Choroid plexus epithelial cell (primary cell): ENCODE measurements around the gene HSPH1.

Experiments
- DNase-seq: peaks from one replicate; pipeline ENCODE4 v3.0.0-alpha.2; 2010; ENCODE audit warnings: low read depth
- H3K4me3 ChIP-seq: 2 replicates; pipeline ENCODE4 v1.5.1; 2011; ENCODE audit warnings: low read depth, mild to moderate bottlenecking, control low read depth, low read length, moderate library complexity
- TF ChIP-seq, protein P1 (sequence below): conservative IDR thresholded peaks from 2 replicates; pipeline ENCODE4 v1.5.1; 2011; ENCODE audit warnings: low read depth, mild to moderate bottlenecking, control low read depth, inconsistent platforms, low read length, moderate library complexity

HSPH1 gene

DNA sequence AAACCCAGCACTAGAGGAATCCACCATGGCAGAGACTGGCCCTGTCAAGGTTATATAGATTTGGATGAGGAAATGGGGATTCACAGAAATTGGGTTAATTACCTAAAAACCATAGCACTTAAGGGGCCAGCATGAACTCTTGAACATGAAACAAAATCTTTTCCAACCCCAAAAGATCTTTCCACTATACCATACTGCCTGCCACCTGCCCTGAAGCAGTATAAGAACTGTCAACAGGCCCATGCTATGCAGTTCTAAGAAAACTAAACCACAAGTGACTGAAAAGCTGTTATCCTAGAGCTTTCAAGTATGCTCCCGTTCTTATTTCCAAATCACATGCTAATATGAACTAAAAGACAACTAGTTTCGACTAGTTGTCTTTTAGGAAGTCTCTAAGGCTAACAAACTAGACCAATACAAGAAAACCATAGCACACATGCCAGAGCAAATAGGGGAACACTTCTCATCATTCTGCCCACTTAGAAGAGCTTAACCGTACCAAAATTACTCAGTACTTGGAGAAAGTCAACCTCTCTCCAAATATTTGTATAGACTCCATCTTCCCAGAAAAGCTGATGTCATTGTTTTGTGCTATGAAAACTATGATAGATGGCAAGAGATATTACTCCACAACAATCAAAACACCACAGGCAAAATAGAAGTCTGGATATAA lies 27.5 kb downstream of the HSPH1 start:
- H3K4me3 ChIP-seq: no peak overlapping the region
- TF ChIP-seq, protein P1, sequence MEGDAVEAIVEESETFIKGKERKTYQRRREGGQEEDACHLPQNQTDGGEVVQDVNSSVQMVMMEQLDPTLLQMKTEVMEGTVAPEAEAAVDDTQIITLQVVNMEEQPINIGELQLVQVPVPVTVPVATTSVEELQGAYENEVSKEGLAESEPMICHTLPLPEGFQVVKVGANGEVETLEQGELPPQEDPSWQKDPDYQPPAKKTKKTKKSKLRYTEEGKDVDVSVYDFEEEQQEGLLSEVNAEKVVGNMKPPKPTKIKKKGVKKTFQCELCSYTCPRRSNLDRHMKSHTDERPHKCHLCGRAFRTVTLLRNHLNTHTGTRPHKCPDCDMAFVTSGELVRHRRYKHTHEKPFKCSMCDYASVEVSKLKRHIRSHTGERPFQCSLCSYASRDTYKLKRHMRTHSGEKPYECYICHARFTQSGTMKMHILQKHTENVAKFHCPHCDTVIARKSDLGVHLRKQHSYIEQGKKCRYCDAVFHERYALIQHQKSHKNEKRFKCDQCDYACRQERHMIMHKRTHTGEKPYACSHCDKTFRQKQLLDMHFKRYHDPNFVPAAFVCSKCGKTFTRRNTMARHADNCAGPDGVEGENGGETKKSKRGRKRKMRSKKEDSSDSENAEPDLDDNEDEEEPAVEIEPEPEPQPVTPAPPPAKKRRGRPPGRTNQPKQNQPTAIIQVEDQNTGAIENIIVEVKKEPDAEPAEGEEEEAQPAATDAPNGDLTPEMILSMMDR: no peak
- DNase-seq: no peak

DNA sequence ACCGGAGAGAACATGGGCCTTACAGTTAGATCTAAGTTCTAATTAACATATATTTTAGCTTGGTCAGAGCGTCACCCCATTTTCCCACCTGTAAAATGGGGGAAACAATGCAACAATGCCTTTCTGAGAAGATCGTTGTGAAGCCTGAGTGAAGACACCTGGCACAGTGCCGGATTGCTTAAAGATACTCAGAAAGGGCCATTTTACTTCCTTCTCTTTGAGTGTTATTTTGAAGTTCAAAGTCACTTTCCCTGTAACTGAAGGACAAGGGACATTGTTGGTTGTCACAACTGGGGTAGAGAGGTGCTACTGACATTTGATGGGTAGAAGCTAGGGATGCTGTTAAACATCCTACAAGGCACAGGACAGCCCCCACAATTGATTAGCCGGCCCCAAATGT lies 28.1 kb downstream of the HSPH1 start:
- no peak for DNase-seq
- no peak overlapping the region for H3K4me3 ChIP-seq
- TF ChIP-seq, protein P1: no peak

DNA sequence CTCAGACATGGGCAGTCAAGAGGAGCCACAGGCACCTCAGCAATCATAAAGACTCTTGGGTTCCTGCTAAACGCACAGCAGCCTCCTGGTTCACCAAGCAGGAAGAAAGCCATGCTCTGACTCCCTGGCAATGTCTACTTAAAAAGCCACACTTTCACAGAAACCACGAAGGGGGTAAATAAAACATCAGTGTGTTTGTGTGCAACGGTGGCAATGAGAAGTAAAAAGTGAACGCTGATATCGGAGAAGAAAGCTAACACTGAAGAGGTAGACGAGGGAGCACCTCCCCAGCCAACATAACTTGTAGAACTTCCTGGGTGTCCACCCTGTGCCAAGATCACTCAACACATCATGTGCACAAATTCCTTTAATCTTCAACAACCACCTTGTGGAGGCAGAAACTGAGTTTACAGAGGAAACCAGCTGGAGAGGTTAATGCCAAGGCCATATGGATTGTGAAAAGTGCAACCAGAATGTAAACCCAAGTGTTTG lies 30.2 kb downstream of the HSPH1 start:
- no peak overlapping the region for H3K4me3 ChIP-seq
- no peak for DNase-seq
- TF ChIP-seq, protein P1: no peak

DNA sequence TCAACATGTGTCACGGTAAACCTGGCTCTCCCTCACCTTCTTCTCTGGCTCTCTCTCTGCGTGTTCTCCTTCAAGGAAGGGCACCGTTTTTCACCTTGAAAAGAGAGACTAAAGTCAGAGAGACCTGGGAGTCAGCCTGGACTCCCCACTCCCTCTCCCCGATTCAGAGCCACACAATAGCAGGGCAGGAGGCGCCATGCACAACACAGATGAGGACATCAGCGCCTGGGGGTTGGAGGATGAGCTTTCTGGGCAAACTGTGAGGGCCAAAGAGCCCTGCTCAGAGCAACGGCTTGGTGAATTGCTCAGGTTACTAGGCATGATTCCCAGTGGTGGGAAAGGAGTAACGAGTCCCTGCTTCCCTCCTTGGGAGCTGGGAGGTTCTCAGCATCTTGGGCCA lies 32.3 kb downstream of the HSPH1 start:
- DNase-seq: no peak
- TF ChIP-seq, protein P1: no peak
- no peak overlapping the region for H3K4me3 ChIP-seq

DNA sequence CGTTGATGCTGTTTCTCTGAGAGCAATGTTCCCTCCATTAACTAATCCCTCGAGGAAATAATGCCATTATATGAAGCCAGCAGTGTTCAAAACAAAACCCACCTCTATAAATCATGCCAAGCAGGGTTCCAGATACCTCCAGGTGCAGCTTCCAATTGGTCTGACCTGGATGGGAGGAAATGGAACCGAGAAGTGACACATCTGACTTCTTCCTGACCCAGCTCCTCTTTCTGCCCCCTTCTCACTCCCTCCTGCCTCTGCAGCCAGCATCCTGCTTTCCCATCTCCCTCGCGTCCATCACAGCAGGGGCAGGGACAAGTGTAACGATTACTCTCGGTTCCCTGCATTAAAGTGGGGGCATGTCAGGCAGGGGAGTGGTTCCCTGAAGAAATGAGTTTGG lies 37.5 kb downstream of the HSPH1 start:
- no peak overlapping the region for H3K4me3 ChIP-seq
- TF ChIP-seq, protein P1: no peak
- no peak for DNase-seq

DNA sequence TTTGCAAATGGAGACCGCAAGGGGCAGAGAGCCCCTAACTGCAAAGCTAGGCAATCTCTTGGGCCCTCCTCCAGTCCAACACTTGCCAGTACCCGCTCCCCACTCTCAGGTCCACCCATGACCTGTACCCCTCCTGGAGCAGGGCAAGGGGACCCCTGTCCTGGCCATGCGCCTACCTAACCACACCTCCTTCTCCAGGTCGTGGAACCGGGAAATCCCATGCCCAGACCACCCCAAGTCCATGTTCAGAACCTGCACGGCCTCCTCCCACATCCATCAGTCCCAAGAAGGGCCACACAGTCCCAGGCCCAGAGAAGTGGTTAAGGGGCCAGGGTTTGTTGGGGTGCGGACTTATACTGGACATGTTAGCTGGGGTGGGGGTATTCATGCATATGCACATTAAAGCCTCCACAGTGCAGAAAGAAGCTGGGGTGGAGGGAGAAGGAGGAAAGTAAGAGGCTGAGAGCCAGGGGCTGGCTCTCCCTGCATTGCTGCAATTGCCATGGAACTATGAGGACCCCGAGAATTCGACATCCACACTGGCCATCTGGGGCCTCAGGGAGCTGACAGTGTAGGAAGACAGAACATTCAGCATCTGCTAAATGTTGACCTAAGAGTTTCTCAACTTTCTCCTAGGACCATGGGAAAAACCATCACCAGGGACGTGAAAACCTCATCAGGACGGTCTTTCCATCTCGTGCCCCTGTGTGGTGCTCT lies 39.0 kb downstream of the HSPH1 start:
- DNase-seq: no peak
- no peak overlapping the region for H3K4me3 ChIP-seq
- TF ChIP-seq, protein P1: no peak
